Tibial artery (tissue), 4 donors: Measurements from ENCODE around the gene MGAT1.

Experiments used
- DNase-seq, 2 donors: peaks; one replicate each; pipeline ENCODE4 v3.0.0-alpha.2; 2019
- H3K27ac ChIP-seq, 2 donors: fragments of 200-600 bp; sonication (generic) in 1 of 2; 1 replicate in 1 of 2; 2 replicates in 1 of 2; pipeline ENCODE4 v1.5.1; 2018 to 2019; ENCODE audit warnings: mild to moderate bottlenecking in 1 of 2
- H3K27me3 ChIP-seq, 2 donors: fragments of 200-600 bp; sonication (generic) in 1 of 2; one replicate each; pipeline versions ENCODE4 v1.5.1 to v1.6.0; 2016 to 2019
- H3K36me3 ChIP-seq, 3 donors: fragments of 200-600 bp; sonication (generic) in 2 of 3; one replicate each; pipeline ENCODE4 v1.5.1; 2016 to 2019; ENCODE audit warnings: mild to moderate bottlenecking in 2 of 3
- H3K4me1 ChIP-seq, 4 donors: fragments of 200-600 bp; sonication (generic) in 2 of 4; 1 replicate in 3 of 4; 2 replicates in 1 of 4; pipeline ENCODE4 v1.5.1; 2016 to 2019
- H3K4me3 ChIP-seq, 2 donors: fragments of 200-600 bp; sonication (generic) in 1 of 2; 1 replicate in 1 of 2; 2 replicates in 1 of 2; pipeline ENCODE4 v1.5.1; 2018 to 2019; ENCODE audit warnings: mild to moderate bottlenecking in 2 of 2
- H3K9me3 ChIP-seq, 3 donors: fragments of 200-600 bp; sonication (generic) in 1 of 3; one replicate each; pipeline ENCODE4 v1.5.1; 2016 to 2019
- CTCF ChIP-seq, 2 experiments: fragments of 200-600 bp in 1 of 2; fragments of 450-650 bp in 1 of 2; IDR thresholded peaks; one replicate each; pipeline ENCODE4 v1.5.1; 2017 to 2019; ENCODE audit warnings: antibody characterized with exemption in 2 of 2, mild to moderate bottlenecking in 1 of 2, moderate library complexity in 1 of 2
- intact Hi-C: fragments of 100-400 bp; cut with DNase I; formaldehyde crosslinking; loops from one replicate; pipeline ENCODE4 v1.15.0; 2023; ENCODE audit warnings: low total_unique reads

The MGAT1 gene

GRCh38 chr5:180820788-180821321 is 18.2 kb upstream of the MGAT1 start:
- Histone ChIP-seq H3K4me3 (no peak overlapping the region), H3K4me1 (peaks cover 0 to 26% (median 6%) of the 10 kb centered on the region in 4 donors), H3K9me3 (no peaks in the 10 kb centered on the region), H3K36me3 (no peaks in the 10 kb centered on the region), H3K27ac (peak overlapping the region; percentile 45 to 60), H3K27me3 (peaks cover 0 to 3% of the 10 kb centered on the region in 2 donors)
- intact Hi-C loops: no loop called here
- DNase-seq: peak in 1 of 2 donors; percentile 37
- no peak for TF ChIP-seq CTCF (IDR thresholded peaks at IDR 0.05)

GRCh38 chr5:180818677-180819341 is 16.2 kb upstream of the MGAT1 start:
- peak overlapping the region in 1 of 2 donors; percentile 42 for H3K27ac ChIP-seq
- H3K36me3 ChIP-seq: no peaks in the 10 kb centered on the region
- no peaks in the 10 kb centered on the region for H3K9me3 ChIP-seq
- peaks cover 0 to 3% of the 10 kb centered on the region in 2 donors for H3K27me3 ChIP-seq
- DNase-seq: no peak
- no peak overlapping the region for H3K4me3 ChIP-seq
- intact Hi-C loops: no loop called here
- no peak for TF ChIP-seq CTCF (IDR thresholded peaks at IDR 0.05)
- peaks cover 0 to 13% (median 0%) of the 10 kb centered on the region in 4 donors for H3K4me1 ChIP-seq

- Histone ChIP-seq H3K4me1 (peaks cover 0 to 13% (median 0%) of the 10 kb centered on the region in 4 donors), H3K9me3 (no peaks in the 10 kb centered on the region), H3K4me3 (no peak overlapping the region), H3K36me3 (no peaks in the 10 kb centered on the region), H3K27ac (peak overlapping the region; percentile 18 to 42), H3K27me3 (peaks cover 0 to 3% of the 10 kb centered on the region in 2 donors)
- peak in 1 of 2 donors; percentile 51 for DNase-seq
- no peak for TF ChIP-seq CTCF (IDR thresholded peaks at IDR 0.05)
- intact Hi-C loops: no loop called here
These were observed 15.5 kb upstream of the MGAT1 start for GRCh38 chr5:180817893-180818674.

GRCh38 chr5:180816608-180817534 is 14.3 kb upstream of the MGAT1 start:
- TF ChIP-seq CTCF (IDR thresholded peaks at IDR 0.05): no peak
- Histone ChIP-seq H3K27ac (peak overlapping the region; percentile 32), H3K4me1 (peaks cover 0 to 14% (median under 1%) of the 10 kb centered on the region in 4 donors), H3K4me3 (no peak overlapping the region), H3K27me3 (peaks cover 0 to 3% of the 10 kb centered on the region in 2 donors), H3K9me3 (no peaks in the 10 kb centered on the region), H3K36me3 (no peaks in the 10 kb centered on the region)
- DNase-seq: peak in 1 of 2 donors; percentile 63
- intact Hi-C loops: no loop called here

- peaks cover 0 to 3% of the 10 kb centered on the region in 2 donors for H3K27me3 ChIP-seq
- peaks cover 0 to 20% (median 5%) of the 10 kb centered on the region in 4 donors for H3K4me1 ChIP-seq
- H3K4me3 ChIP-seq: peak overlapping the region; percentile 26 to 29
- no peak overlapping the region for H3K27ac ChIP-seq
- no peaks in the 10 kb centered on the region for H3K9me3 ChIP-seq
- H3K36me3 ChIP-seq: no peaks in the 10 kb centered on the region
- intact Hi-C loops: no loop called here
- peak in 1 of 2 donors; percentile 61 for DNase-seq
- no peak for TF ChIP-seq CTCF (IDR thresholded peaks at IDR 0.05)
These were observed 12.8 kb upstream of the MGAT1 start for GRCh38 chr5:180815293-180815917.
